Measurements from ENCODE around the gene WDFY1. TPM values are rescaled to one million over a fixed set of nuclear protein-coding genes. Genes with fewer than 3 reads are reported as not detected.

The WDFY1 gene
- total and polyA plus RNA-seq, 9 of the 15 experiments (the other 6 are each of a cell fraction or from before 2014, with no cell fraction given) = 5.4 to 27.6 (median 17.5) TPM

- Histone ChIP-seq H2AFZ (ENCODE audit: low read depth, low read length) (no peak overlapping the region), H3K27me3 (ENCODE audit: control insufficient read depth in 2 of 2, insufficient read depth in 2 of 2, low read length in 2 of 2) (no peaks in the 10 kb centered on the region), H3K27ac (ENCODE audit: extremely low read depth, low read depth, low read length) (no peak overlapping the region), H3K79me2 (ENCODE audit: control insufficient read depth, insufficient read depth, low read length) (no peaks in the 10 kb centered on the region), H3K9me3 (replicated peaks; ENCODE audit: control insufficient read depth, insufficient read depth, low read depth, low read length) (no peaks in the 10 kb centered on the region), H3K4me3 (no peak overlapping the region), H3K4me1 (replicated peaks in 1 of 2; ENCODE audit: control insufficient read depth in 2 of 2, insufficient read depth in 2 of 2, low read length in 2 of 2) (no peaks in the 10 kb centered on the region), H3K4me2 (ENCODE audit: insufficient read depth, low read length) (no peak overlapping the region), H3K9me1 (ENCODE audit: control insufficient read depth, insufficient read depth, low read length) (no peaks in the 10 kb centered on the region), H3K36me3 (ENCODE audit: control insufficient read depth, insufficient read depth, low read length) (peaks cover 22% of the 10 kb centered on the region), H3K9ac (ENCODE audit: insufficient read depth in 1 of 2, low read depth in 2 of 2, low read length in 2 of 2) (no peak overlapping the region), H4K20me1 (replicated peaks; ENCODE audit: control insufficient read depth, insufficient read depth, low read length) (no peaks in the 10 kb centered on the region)
- ChIA-PET CTCF (ENCODE audit: low intra/inter-chr PET ratio) (interaction anchor here (0.6 to 2.7 kb wide), 7 partner anchors 10 to 808 kb away, joined by 3 to 41 read pairs (median 5); no protein-coding TSS in a partner anchor), POLR2A (interaction anchor here (0.6 to 1.8 kb wide), 6 partner anchors 9 to 313 kb away, joined by 3 to 6 read pairs (median 4); no protein-coding TSS in a partner anchor)
- FAIRE-seq (no peak), ATAC-seq (peak; percentile 23; the same call in 1 of the 3 replicates), DNase-seq (ENCODE audit: extremely low read depth in 1 of 4, low spot score in 3 of 4) (no peak)
- WGBS (ENCODE audit: insufficient coverage, low coverage, missing lambda C conversion rate) = 100% methylated on average over 1 of the region's 1 CpG
- in situ Hi-C loops (cut with MboI) = no loop called here
- intact Hi-C loops (cut with micrococcal nuclease) = loop anchor here (1.0 to 10.0 kb wide), 6 partner anchors 23 to 1035 kb away; no protein-coding TSS in a partner anchor
- TF ChIP-seq CBX8 (IDR thresholded peaks at IDR 0.05; ENCODE audit: borderline replicate concordance, extremely low read depth, low read depth, low read length, poor library complexity, severe bottlenecking) (no peak), ELF4 (CRISPR knock-in tag; IDR thresholded peaks at IDR 0.05) (no peak), E2F5 (CRISPR knock-in tag; IDR thresholded peaks at IDR 0.05) (no peak), NR2C2 (CRISPR knock-in tag; IDR thresholded peaks at IDR 0.05) (no peak), NR2C2 (tag; IDR thresholded peaks at IDR 0.05) (no peak), NCOA6 (IDR thresholded peaks at IDR 0.05) (no peak), ZNF41 (CRISPR knock-in tag; conservative IDR thresholded peaks at IDR 0.05) (no peak), ZNF507 (tag; conservative IDR thresholded peaks at IDR 0.05) (no peak), HMGXB4 (CRISPR knock-in tag; IDR thresholded peaks at IDR 0.05) (no peak)
- BruUV-seq (replicated peaks) = no TSS peak
Observed at GRCh38 chr2:223969856-223970255, 24.7 kb upstream of the WDFY1 start.

Data from K562 (cell line).